Forelimb muscle (tissue), 1 donor: ENCODE data around the gene KAT6B. TPM values are rescaled to one million over a fixed set of nuclear protein-coding genes. Genes with fewer than 3 reads are reported as not detected.

Experiments used
- DNase-seq: peaks from one replicate; pipeline ENCODE4 v3.0.0-alpha.2; 2013; ENCODE audit warnings: low read depth
- polyA plus RNA-seq: library from polyadenylated mRNA; unstranded; fragments of 120-200 nt; gene quantifications from one replicate; pipeline ENCODE4 v1.2.1, GENCODE V29; 2013; ENCODE audit not compliant: insufficient read length

KAT6B gene
- polyA plus RNA-seq, 1 donor = 17.2 TPM

GRCh38 chr10:75068523-75068922 lies 242.1 kb downstream of the KAT6B start:
- DNase-seq = no peak

- DNase-seq = no peak
Observed at GRCh38 chr10:75070476-75070875, 244.1 kb downstream of the KAT6B start.

- DNase-seq = no peak
Observed at GRCh38 chr10:75070961-75071428, 244.6 kb downstream of the KAT6B start.

GRCh38 chr10:75071756-75072155 lies 245.4 kb downstream of the KAT6B start:
- no peak for DNase-seq

- no peak for DNase-seq
Observed at GRCh38 chr10:75072727-75073126, 246.3 kb downstream of the KAT6B start.

- DNase-seq = no peak
Observed at GRCh38 chr10:75073442-75073841, 247.0 kb downstream of the KAT6B start.

- DNase-seq = no peak
Observed at GRCh38 chr10:75074711-75075445, 248.5 kb downstream of the KAT6B start.

- DNase-seq = no peak
Observed at GRCh38 chr10:75076348-75076747, 249.9 kb downstream of the KAT6B start.

GRCh38 chr10:75079436-75080083 lies 253.2 kb downstream of the KAT6B start:
- no peak for DNase-seq

- DNase-seq = no peak
Observed at GRCh38 chr10:75080554-75080953, 254.2 kb downstream of the KAT6B start.

- DNase-seq = no peak
Observed at GRCh38 chr10:75081379-75081778, 255.0 kb downstream of the KAT6B start.
